GM19324 (cell line): ENCODE results near the gene HLA-DPB1.

Experiments
- ATAC-seq: cut with Tn5 transposase; IDR thresholded peaks from one replicate; pipeline ENCODE4 v1.9.1; 2021; ENCODE audit warnings: mild to moderate bottlenecking, moderate library complexity; ENCODE audit not compliant: unreplicated experiment, low FRiP score

The HLA-DPB1 gene

GRCh38 chr6:33124947-33125346 is 49.2 kb downstream of the HLA-DPB1 start:
- ATAC-seq, result no peak

GRCh38 chr6:33126101-33126714 is 50.4 kb downstream of the HLA-DPB1 start:
- ATAC-seq, result no peak

- ATAC-seq, result no peak
Measured at GRCh38 chr6:33128318-33128717, 52.5 kb downstream of the HLA-DPB1 start.

GRCh38 chr6:33132081-33132524 is 56.3 kb downstream of the HLA-DPB1 start:
- no peak for ATAC-seq

GRCh38 chr6:33136310-33136900 is 60.6 kb downstream of the HLA-DPB1 start:
- no peak for ATAC-seq
